ENCODE measurements around the gene HBS1L. TPM values are rescaled to one million over a fixed set of nuclear protein-coding genes. Genes with fewer than 3 reads are reported as not detected.

HBS1L gene
- total and polyA plus RNA-seq, 9 of the 15 experiments (the other 6 are each of a cell fraction or from before 2014, with no cell fraction given): 101 to 199 (median 145) TPM

DNA sequence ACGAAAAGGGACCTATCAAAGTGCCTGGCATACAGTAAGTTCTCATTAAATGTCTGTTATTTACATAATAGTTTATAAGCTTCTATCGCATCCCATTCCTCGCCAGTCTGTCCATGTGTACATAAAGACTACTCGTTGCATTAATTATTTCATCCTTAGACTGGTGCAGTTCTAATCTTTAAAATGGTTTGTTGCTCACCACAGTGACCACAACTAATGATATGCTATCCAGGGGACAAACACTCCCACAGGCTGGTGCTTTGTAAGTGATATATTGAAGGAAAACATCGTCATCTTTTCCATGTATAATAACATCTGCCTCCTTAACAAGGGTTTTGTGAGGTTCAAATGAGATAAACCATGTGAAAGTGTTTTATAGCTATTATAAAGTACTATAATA lies 39.0 kb upstream of the HBS1L start (continued):
- TF ChIP-seq, protein P1, sequence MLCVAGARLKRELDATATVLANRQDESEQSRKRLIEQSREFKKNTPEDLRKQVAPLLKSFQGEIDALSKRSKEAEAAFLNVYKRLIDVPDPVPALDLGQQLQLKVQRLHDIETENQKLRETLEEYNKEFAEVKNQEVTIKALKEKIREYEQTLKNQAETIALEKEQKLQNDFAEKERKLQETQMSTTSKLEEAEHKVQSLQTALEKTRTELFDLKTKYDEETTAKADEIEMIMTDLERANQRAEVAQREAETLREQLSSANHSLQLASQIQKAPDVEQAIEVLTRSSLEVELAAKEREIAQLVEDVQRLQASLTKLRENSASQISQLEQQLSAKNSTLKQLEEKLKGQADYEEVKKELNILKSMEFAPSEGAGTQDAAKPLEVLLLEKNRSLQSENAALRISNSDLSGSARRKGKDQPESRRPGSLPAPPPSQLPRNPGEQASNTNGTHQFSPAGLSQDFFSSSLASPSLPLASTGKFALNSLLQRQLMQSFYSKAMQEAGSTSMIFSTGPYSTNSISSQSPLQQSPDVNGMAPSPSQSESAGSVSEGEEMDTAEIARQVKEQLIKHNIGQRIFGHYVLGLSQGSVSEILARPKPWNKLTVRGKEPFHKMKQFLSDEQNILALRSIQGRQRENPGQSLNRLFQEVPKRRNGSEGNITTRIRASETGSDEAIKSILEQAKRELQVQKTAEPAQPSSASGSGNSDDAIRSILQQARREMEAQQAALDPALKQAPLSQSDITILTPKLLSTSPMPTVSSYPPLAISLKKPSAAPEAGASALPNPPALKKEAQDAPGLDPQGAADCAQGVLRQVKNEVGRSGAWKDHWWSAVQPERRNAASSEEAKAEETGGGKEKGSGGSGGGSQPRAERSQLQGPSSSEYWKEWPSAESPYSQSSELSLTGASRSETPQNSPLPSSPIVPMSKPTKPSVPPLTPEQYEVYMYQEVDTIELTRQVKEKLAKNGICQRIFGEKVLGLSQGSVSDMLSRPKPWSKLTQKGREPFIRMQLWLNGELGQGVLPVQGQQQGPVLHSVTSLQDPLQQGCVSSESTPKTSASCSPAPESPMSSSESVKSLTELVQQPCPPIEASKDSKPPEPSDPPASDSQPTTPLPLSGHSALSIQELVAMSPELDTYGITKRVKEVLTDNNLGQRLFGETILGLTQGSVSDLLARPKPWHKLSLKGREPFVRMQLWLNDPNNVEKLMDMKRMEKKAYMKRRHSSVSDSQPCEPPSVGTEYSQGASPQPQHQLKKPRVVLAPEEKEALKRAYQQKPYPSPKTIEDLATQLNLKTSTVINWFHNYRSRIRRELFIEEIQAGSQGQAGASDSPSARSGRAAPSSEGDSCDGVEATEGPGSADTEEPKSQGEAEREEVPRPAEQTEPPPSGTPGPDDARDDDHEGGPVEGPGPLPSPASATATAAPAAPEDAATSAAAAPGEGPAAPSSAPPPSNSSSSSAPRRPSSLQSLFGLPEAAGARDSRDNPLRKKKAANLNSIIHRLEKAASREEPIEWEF (CRISPR knock-in tag; IDR thresholded peaks at IDR 0.05): no peak
- TF ChIP-seq ZNF263 (CRISPR knock-in tag; IDR thresholded peaks at IDR 0.05; ENCODE audit: borderline replicate concordance) (no peak), ZBED1 (IDR thresholded peaks at IDR 0.05) (no peak), ZNF584 (CRISPR knock-in tag; IDR thresholded peaks at IDR 0.05; ENCODE audit: low read depth) (no peak), ZFP1 (CRISPR knock-in tag; IDR thresholded peaks at IDR 0.05) (no peak), TBP (optimal IDR thresholded peaks at IDR 0.05; ENCODE audit: low read depth, low read length) (no peak), SP1 (CRISPR knock-in tag; IDR thresholded peaks at IDR 0.05) (peak; percentile 26; the same call in 1 of the 2 replicates), MCM3 (IDR thresholded peaks at IDR 0.05) (no peak), CBX2 (IDR thresholded peaks at IDR 0.05; ENCODE audit: insufficient read depth, low read length, poor library complexity, severe bottlenecking) (no peak), TBL1XR1 (IDR thresholded peaks at IDR 0.05; ENCODE audit: low read length in 2 of 2) (peak in 1 of 2 experiments; percentile 64; a peak in 1 of 4 replicates), SMARCA4 (IDR thresholded peaks at IDR 0.05) (peak; percentile 61; the same call in 1 of the 2 replicates), RBFOX2 (IDR thresholded peaks at IDR 0.05; ENCODE audit: low read depth, low read length) (no peak), EGR1 (conservative IDR thresholded peaks at IDR 0.05) (no peak), STAT5B (CRISPR knock-in tag; IDR thresholded peaks at IDR 0.05) (no peak), ZFP30 (CRISPR knock-in tag; IDR thresholded peaks at IDR 0.05; ENCODE audit: borderline replicate concordance) (no peak), CHD1 (IDR thresholded peaks at IDR 0.05; ENCODE audit: low read length) (no peak), KDM4B (IDR thresholded peaks at IDR 0.05; ENCODE audit: borderline replicate concordance in 2 of 2, low read depth in 1 of 2) (no peak), ESRRA (IDR thresholded peaks at IDR 0.05; ENCODE audit: borderline replicate concordance, low read depth) (peak; percentile 87; the same call in 1 of the 2 replicates)
- TF ChIP-seq, protein P2, sequence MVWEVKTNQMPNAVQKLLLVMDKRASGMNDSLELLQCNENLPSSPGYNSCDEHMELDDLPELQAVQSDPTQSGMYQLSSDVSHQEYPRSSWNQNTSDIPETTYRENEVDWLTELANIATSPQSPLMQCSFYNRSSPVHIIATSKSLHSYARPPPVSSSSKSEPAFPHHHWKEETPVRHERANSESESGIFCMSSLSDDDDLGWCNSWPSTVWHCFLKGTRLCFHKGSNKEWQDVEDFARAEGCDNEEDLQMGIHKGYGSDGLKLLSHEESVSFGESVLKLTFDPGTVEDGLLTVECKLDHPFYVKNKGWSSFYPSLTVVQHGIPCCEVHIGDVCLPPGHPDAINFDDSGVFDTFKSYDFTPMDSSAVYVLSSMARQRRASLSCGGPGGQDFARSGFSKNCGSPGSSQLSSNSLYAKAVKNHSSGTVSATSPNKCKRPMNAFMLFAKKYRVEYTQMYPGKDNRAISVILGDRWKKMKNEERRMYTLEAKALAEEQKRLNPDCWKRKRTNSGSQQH (CRISPR knock-in tag; IDR thresholded peaks at IDR 0.05): no peak
- TF ChIP-seq, protein P3, sequence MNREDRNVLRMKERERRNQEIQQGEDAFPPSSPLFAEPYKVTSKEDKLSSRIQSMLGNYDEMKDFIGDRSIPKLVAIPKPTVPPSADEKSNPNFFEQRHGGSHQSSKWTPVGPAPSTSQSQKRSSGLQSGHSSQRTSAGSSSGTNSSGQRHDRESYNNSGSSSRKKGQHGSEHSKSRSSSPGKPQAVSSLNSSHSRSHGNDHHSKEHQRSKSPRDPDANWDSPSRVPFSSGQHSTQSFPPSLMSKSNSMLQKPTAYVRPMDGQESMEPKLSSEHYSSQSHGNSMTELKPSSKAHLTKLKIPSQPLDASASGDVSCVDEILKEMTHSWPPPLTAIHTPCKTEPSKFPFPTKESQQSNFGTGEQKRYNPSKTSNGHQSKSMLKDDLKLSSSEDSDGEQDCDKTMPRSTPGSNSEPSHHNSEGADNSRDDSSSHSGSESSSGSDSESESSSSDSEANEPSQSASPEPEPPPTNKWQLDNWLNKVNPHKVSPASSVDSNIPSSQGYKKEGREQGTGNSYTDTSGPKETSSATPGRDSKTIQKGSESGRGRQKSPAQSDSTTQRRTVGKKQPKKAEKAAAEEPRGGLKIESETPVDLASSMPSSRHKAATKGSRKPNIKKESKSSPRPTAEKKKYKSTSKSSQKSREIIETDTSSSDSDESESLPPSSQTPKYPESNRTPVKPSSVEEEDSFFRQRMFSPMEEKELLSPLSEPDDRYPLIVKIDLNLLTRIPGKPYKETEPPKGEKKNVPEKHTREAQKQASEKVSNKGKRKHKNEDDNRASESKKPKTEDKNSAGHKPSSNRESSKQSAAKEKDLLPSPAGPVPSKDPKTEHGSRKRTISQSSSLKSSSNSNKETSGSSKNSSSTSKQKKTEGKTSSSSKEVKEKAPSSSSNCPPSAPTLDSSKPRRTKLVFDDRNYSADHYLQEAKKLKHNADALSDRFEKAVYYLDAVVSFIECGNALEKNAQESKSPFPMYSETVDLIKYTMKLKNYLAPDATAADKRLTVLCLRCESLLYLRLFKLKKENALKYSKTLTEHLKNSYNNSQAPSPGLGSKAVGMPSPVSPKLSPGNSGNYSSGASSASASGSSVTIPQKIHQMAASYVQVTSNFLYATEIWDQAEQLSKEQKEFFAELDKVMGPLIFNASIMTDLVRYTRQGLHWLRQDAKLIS (CRISPR knock-in tag; IDR thresholded peaks at IDR 0.05): no peak
